IPS-20b (cell line): Measurements from ENCODE around the gene NR2F1-AS1.
"Not testable (repeated sequence)": the region's sequence is repeated elsewhere in the genome, so short reads cannot be mapped to it uniquely, and the experiment has no call there.

ENCODE experiments used
- H3K27ac ChIP-seq: one replicate; pipeline ENCODE4 v1.5.1; 2013; ENCODE audit warnings: low read length
- H3K27me3 ChIP-seq: 2 replicates; pipeline ENCODE4 v1.6.1; 2013; ENCODE audit warnings: mild to moderate bottlenecking, low read length, inconsistent platforms; ENCODE audit not compliant: insufficient read depth
- H3K36me3 ChIP-seq: 2 replicates; pipeline ENCODE4 v1.6.1; 2013; ENCODE audit warnings: low read depth, mild to moderate bottlenecking, inconsistent platforms, low read length, moderate library complexity; ENCODE audit not compliant: insufficient read depth
- H3K4me1 ChIP-seq: 2 replicates; pipeline ENCODE4 v1.6.1; 2013; ENCODE audit warnings: mild to moderate bottlenecking, control low read depth, inconsistent platforms, low read length, moderate library complexity; ENCODE audit not compliant: insufficient read depth
- H3K4me3 ChIP-seq: 2 replicates; pipeline ENCODE4 v1.5.1; 2013; ENCODE audit warnings: mild to moderate bottlenecking, low read length, inconsistent platforms
- H3K9ac ChIP-seq: 2 replicates; pipeline ENCODE4 v1.6.1; 2013; ENCODE audit warnings: low read depth, mild to moderate bottlenecking, inconsistent platforms, low read length, moderate library complexity
- H3K9me3 ChIP-seq: 2 replicates; pipeline ENCODE4 v1.6.1; 2013; ENCODE audit warnings: mild to moderate bottlenecking, low read depth, low read length, inconsistent platforms; ENCODE audit not compliant: insufficient read depth

The NR2F1-AS1 gene

DNA sequence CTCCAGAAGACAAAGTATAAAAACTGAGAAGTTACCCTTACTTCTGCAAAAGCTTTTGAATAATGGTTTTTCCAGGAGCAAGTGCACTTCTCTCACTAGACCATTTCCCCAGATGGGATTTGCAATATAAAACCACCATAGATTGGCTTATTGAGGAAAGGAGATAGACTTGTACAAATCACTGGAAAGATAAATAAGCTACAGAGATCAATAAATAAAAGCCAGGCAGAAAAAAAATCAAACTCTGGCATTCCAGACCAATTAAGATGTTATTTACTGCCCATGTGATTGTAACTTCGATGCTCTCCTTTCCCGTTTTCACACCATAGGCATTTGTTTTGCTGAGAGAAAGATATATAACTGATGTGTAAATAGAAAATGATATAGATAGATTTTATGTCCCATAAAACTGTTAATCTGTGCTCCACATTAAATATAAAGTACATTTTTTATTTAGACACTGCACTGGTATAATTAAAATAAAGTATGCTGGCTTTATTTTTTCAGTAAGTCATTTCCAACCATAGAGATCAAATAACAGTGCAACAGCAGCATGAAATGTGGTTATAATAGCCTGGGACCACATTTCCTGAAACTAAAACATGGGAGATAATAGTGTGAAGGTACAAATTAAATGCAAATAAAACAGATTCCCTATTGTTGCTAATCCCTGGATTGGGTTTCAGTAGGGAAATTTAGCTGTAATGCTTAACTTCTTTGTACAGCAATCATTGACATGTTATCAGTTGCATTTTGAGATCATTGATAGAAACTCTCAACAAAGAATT, 177.7 kb downstream of the NR2F1-AS1 start:
- Histone ChIP-seq H3K27me3 (no peaks in the 10 kb centered on the region), H3K4me3 (no peak overlapping the region), H3K27ac (no peak overlapping the region), H3K36me3 (no peaks in the 10 kb centered on the region), H3K4me1 (peaks cover 10% of the 10 kb centered on the region), H3K9me3 (no peaks in the 10 kb centered on the region), H3K9ac (no peak overlapping the region)

DNA sequence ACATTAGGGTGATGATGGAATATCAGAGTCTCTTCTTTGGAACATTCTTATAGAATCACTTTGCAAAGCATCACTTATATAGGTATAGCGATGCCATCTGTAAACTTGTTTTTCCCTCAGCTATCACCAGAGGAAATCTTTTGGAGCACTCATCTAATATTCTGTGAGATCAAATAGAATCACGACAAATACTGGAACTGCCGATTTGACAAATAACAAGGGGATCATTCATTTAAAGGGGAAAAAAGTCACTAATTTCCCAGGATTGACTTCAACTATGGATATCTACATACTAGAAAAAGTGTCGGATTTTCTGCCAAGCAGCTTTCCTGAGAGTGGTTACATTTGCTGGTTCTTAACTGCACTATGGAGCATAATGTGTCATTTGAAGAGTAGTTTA, 178.6 kb downstream of the NR2F1-AS1 start:
- no peak overlapping the region for H3K27ac ChIP-seq

DNA sequence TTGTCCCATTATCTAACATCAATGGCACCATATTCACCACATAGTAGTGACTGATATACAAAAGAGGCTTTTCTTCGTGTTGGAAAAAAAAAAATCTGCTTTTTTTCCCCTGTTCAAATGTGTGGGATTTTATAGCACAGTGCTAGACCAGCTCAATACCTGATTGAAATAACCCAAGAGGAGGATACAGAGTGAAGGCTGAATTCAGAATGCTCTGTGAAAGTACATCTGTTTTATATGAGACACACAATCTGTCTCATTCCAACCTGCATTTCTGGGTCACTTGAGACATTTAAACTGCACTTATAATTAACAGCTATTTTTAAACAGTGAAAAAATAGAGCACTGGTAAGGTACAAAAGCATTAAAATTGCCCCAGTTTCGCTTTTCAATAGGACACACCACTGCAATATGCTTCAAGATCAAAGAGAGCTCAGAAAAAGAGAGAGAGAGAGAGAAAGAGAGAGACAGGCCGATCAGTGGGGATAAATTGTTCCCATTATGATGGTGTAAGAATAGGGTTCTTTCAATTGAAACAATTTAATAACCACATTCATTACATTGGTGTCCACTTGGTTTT, 179.3 kb downstream of the NR2F1-AS1 start:
- no peak overlapping the region for H3K27ac ChIP-seq
- H3K4me1 ChIP-seq, result no peaks in the 10 kb centered on the region; the same call in 1 of the 2 replicates
- peaks cover 2% of the 10 kb centered on the region; the same call in 1 of the 2 replicates for H3K9me3 ChIP-seq
- H3K9ac ChIP-seq, result no peak overlapping the region
- no peaks in the 10 kb centered on the region for H3K27me3 ChIP-seq
- H3K36me3 ChIP-seq, result no peaks in the 10 kb centered on the region
- H3K4me3 ChIP-seq, result no peak overlapping the region

More for the DNA sequence above, 178.6 kb downstream of the NR2F1-AS1 start:
- no peak overlapping the region for H3K4me3 ChIP-seq
- no peaks in the 10 kb centered on the region for H3K27me3 ChIP-seq
- peaks cover 4% of the 10 kb centered on the region; the same call in 1 of the 2 replicates for H3K4me1 ChIP-seq
- H3K36me3 ChIP-seq, result no peaks in the 10 kb centered on the region
- H3K9me3 ChIP-seq, result no peaks in the 10 kb centered on the region
- H3K9ac ChIP-seq, result no peak overlapping the region

DNA sequence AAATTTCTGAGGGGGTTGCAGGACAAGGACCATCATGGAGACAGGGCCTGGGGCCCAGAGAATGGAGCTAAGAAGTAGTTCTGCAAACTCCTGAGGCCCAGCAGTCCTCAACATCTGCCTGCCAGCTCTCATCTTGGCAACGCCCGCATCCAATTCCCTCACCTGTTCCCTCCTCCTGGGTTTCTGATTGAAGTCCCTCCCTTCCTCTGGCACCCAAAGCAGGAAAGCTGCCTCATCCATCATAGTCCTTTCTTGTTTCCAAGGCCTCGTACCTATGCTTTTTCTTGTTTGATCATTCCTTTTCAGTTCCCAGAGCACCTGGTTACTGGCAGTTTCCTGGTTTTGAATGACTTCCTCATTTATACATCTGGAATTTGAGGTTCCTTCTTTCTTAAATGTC, 181.3 kb downstream of the NR2F1-AS1 start:
- no peak overlapping the region for H3K27ac ChIP-seq
- no peak overlapping the region for H3K9ac ChIP-seq
- H3K4me3 ChIP-seq, result no peak overlapping the region
- H3K36me3 ChIP-seq, result no peaks in the 10 kb centered on the region
- H3K4me1 ChIP-seq, result no peaks in the 10 kb centered on the region
- H3K27me3 ChIP-seq, result no peaks in the 10 kb centered on the region
- peaks cover 8% of the 10 kb centered on the region; the same call in 1 of the 2 replicates for H3K9me3 ChIP-seq

DNA sequence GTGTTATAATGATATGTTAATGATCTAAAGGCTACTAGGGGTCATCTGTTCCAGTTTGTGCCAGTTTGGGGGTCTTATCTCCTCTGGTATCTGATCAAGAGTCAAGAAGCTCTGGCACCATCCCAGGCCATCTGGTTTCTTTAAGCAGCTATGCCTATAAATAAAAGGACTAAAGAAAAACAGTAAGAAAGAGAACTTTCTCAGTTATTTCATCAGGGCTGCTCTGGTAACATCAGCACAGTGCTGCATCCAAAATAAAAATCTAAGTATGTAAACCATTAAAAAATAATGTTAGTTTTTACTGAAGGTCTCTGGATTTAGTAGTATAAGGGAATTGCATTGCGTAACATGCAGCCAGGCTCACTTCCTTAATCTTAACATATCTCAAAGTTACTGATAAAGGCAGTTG, 185.0 kb downstream of the NR2F1-AS1 start:
- no peak overlapping the region for H3K27ac ChIP-seq
- peaks cover 8% of the 10 kb centered on the region; the same call in 1 of the 2 replicates for H3K9me3 ChIP-seq
- H3K36me3 ChIP-seq, result no peaks in the 10 kb centered on the region
- no peaks in the 10 kb centered on the region for H3K4me1 ChIP-seq
- no peak overlapping the region for H3K4me3 ChIP-seq
- H3K9ac ChIP-seq, result no peak overlapping the region
- no peaks in the 10 kb centered on the region for H3K27me3 ChIP-seq

DNA sequence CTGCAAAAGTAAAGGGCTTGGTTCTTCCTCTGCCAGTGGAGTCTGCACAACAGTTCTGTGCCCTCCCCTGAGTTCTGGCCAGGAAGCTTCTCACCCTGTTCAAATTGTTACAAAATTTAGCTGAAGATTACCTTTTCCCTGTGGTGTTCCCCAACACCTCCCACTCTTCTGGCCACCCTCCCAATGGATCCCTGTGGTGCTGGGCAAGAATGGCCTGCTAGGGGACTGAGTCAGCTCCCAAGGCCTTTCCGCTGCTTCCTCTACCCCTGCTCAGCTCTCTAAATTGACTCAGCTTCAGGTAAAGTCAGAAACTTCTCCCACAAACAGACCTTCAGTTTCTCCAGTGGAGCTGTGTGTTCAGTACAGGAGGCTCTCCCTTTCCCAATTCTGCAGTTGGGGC, 186.0 kb downstream of the NR2F1-AS1 start:
- Histone ChIP-seq H3K4me1 (no peaks in the 10 kb centered on the region), H3K27ac (no peak overlapping the region), H3K9me3 (peaks cover 8% of the 10 kb centered on the region; the same call in 1 of the 2 replicates), H3K4me3 (no peak overlapping the region), H3K36me3 (no peaks in the 10 kb centered on the region), H3K27me3 (no peaks in the 10 kb centered on the region), H3K9ac (no peak overlapping the region)

DNA sequence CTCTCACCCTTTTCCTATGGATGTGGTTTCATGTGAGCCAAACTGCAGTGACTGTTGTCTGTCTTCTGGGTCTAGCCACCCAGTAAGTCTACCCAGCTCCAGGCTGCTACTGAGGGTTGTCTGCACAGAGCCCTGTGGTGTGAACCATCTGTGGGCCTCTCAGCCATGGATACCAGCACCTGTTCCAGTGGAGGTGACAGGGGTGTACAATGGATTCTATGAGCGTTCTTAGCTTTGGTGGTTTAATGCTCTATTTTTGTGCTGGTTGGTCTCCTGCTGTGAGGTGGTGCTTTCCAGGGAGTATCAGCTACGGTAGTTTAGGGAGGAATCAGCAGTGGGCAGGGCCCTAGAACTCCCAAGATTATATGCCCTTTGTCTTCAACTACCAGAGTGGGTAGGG, 186.7 kb downstream of the NR2F1-AS1 start:
- Histone ChIP-seq H3K27me3 (no peaks in the 10 kb centered on the region), H3K4me3 (no peak overlapping the region), H3K9me3 (peaks cover 8% of the 10 kb centered on the region; the same call in 1 of the 2 replicates), H3K4me1 (no peaks in the 10 kb centered on the region), H3K27ac (no peak overlapping the region), H3K9ac (no peak overlapping the region), H3K36me3 (no peaks in the 10 kb centered on the region)

DNA sequence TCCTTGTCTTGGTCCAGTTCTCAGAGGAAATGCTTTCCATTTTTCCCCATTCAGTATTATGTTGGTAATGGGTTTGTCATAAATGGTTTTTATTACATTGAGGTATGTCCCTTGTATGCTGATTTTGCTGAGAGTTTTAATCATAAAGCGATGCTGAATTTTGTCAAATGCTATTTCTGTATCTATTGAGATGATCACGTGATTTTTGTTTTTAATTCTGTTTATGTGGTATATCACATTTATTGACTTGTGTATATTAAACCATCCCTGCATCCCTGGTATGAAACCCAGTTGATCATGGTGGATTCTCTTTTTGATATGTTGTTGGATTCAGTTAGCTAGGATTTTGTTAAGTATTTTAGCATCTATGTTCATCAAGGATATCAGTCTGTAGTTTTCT, 189.8 kb downstream of the NR2F1-AS1 start:
- not testable (repeated sequence) for H3K4me3 ChIP-seq, H3K9me3 ChIP-seq, H3K36me3 ChIP-seq, H3K27me3 ChIP-seq, H3K9ac ChIP-seq, H3K27ac ChIP-seq, H3K4me1 ChIP-seq

DNA sequence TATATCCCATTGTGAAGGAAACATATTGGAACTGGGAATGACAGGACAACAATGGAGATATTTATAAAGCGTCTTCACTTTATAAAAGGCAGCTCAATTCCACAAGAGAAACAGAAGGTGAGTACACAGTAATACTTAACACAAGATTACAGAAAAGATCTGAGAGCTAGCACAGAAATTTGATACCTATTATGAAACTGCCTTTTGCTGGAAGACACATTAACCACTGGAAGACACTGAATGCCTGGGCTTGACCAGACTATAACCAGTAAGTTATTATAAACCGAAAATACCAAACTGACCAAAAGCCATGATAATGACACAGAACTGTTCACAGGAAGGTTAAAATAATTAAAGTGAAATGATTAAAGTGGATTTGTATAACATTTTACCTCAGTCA, 195.4 kb downstream of the NR2F1-AS1 start:
- H3K9me3 ChIP-seq, result no peaks in the 10 kb centered on the region
- H3K36me3 ChIP-seq, result no peaks in the 10 kb centered on the region
- H3K27me3 ChIP-seq, result no peaks in the 10 kb centered on the region

DNA sequence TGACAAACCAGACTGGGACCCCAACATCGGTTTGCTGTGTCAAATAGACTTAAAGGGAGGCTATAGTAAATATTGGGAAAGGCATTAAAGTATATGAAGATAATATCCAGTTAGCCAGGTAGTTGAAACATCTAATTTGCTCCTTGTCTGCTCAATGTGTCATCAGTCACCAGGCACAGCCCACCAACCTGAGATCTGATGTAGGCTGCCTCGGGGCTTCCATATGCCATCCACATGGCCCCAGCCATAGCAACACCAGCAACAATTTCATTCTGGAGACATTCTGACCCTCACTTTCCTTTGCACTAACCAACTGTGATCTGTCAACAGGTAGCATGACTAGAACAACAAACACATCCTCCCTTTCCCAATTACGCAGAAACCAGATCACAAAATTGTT, 196.0 kb downstream of the NR2F1-AS1 start:
- Histone ChIP-seq H3K27me3 (no peaks in the 10 kb centered on the region), H3K4me3 (no peak overlapping the region), H3K9me3 (no peaks in the 10 kb centered on the region), H3K9ac (no peak overlapping the region), H3K27ac (no peak overlapping the region), H3K36me3 (no peaks in the 10 kb centered on the region), H3K4me1 (no peaks in the 10 kb centered on the region)

More for the DNA sequence above, 195.4 kb downstream of the NR2F1-AS1 start:
- Histone ChIP-seq H3K4me3 (no peak overlapping the region), H3K4me1 (no peaks in the 10 kb centered on the region), H3K27ac (no peak overlapping the region), H3K9ac (no peak overlapping the region)

DNA sequence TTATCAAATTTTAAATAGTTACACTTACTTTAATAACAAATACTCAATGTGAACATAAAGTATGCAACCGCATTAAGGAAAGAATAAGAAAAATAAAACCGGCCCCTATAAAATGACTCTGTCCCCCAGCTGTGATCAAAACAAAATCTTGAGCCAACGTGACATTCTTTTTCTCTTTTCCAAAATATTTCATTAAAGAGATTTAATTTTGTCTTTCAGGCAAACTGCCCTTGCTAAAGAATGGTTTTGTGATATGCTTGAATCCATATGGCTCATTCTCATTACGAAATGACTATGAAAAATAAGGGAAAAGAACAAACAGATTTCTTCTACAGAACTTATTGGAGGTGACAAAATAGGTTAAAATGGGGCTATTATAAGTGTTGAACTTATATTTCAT, 197.0 kb downstream of the NR2F1-AS1 start:
- H3K4me3 ChIP-seq, result no peak overlapping the region
- no peaks in the 10 kb centered on the region for H3K27me3 ChIP-seq
- no peaks in the 10 kb centered on the region for H3K36me3 ChIP-seq
- no peak overlapping the region for H3K27ac ChIP-seq
- H3K9ac ChIP-seq, result no peak overlapping the region
- no peaks in the 10 kb centered on the region for H3K4me1 ChIP-seq
- H3K9me3 ChIP-seq, result no peaks in the 10 kb centered on the region

DNA sequence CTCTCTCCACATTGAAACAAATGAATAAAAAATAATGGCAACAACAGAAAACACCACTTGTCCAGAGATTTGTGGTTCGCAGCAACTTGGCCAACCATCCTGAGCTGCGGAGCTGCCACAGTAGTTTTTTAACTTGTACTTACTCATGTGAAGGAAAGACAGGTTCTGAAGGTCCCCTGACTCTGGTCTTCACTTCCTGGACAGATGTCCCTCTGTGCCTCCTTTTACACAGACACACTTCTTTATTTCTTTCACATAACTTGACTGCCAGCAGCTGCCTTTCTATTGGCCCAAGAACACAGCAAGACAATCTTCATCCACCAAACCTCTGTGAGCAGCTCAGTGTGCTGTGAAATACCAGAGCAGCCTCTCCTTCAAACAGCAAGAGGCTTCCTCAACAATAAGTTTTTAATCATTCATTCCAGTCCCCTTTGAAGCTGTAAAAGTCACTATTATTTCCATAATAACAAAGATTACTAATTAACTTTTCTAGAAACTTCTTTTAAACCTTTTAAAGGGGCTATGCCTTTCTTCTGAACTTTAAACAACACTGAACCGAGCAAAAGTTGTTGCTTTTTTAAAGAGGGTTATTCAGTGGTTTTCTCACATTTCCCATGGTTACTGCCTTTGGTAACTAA, 198.7 kb downstream of the NR2F1-AS1 start:
- Histone ChIP-seq H3K9ac (no peak overlapping the region), H3K27ac (no peak overlapping the region), H3K9me3 (no peaks in the 10 kb centered on the region), H3K4me3 (no peak overlapping the region), H3K27me3 (no peaks in the 10 kb centered on the region), H3K36me3 (no peaks in the 10 kb centered on the region), H3K4me1 (no peaks in the 10 kb centered on the region)
